HG03159 (cell line): Measurements from ENCODE around the gene CAMKV.

ENCODE experiments used
- ATAC-seq: cut with Tn5 transposase; IDR thresholded peaks from one replicate; pipeline ENCODE4 v1.9.1; 2021; ENCODE audit warnings: mild to moderate bottlenecking, moderate library complexity; ENCODE audit not compliant: unreplicated experiment

The CAMKV gene

GRCh38 chr3:49898991-49899390 is 29.3 kb upstream of the CAMKV start:
- ATAC-seq: no peak

- ATAC-seq: no peak
Measured at GRCh38 chr3:49896345-49896744, 26.6 kb upstream of the CAMKV start.

- ATAC-seq: no peak
Measured at GRCh38 chr3:49895791-49896190, 26.1 kb upstream of the CAMKV start.

GRCh38 chr3:49889296-49889695 is 19.6 kb upstream of the CAMKV start:
- ATAC-seq: no peak

GRCh38 chr3:49886922-49887265 is 17.2 kb upstream of the CAMKV start:
- ATAC-seq: no peak

GRCh38 chr3:49883998-49884397 is 14.3 kb upstream of the CAMKV start:
- ATAC-seq: no peak

GRCh38 chr3:49882166-49882565 is 12.5 kb upstream of the CAMKV start:
- ATAC-seq: no peak

GRCh38 chr3:49880581-49881315 is 11.0 kb upstream of the CAMKV start:
- ATAC-seq: no peak

- no peak for ATAC-seq
Measured at GRCh38 chr3:49879721-49880120, 10.0 kb upstream of the CAMKV start.

- ATAC-seq: no peak
Measured at GRCh38 chr3:49878686-49879085, 9.0 kb upstream of the CAMKV start.

- no peak for ATAC-seq
Measured at GRCh38 chr3:49877716-49878115, 8.0 kb upstream of the CAMKV start.

- no peak for ATAC-seq
Measured at GRCh38 chr3:49876567-49876966, 6.9 kb upstream of the CAMKV start.

GRCh38 chr3:49873623-49874022 is 3.9 kb upstream of the CAMKV start:
- ATAC-seq: no peak

- ATAC-seq: no peak
Measured at GRCh38 chr3:49872801-49873281, 3.1 kb upstream of the CAMKV start.

GRCh38 chr3:49871531-49872153 is 1.9 kb upstream of the CAMKV start:
- ATAC-seq: no peak

GRCh38 chr3:49868862-49869466 is 742 bp downstream of the CAMKV start:
- ATAC-seq: no peak

GRCh38 chr3:49867871-49868321 is 1.8 kb downstream of the CAMKV start:
- ATAC-seq: no peak

- ATAC-seq: no peak
Measured at GRCh38 chr3:49867400-49867799, 2.3 kb downstream of the CAMKV start.

- ATAC-seq: no peak
Measured at GRCh38 chr3:49865198-49865784, 4.4 kb downstream of the CAMKV start.

- no peak for ATAC-seq
Measured at GRCh38 chr3:49864505-49864904, 5.2 kb downstream of the CAMKV start.

GRCh38 chr3:49859576-49860305 is 10.0 kb downstream of the CAMKV start:
- no peak for ATAC-seq
